Muscle of leg (tissue), 11 donors: ENCODE data around the gene SDF4. TPM values are rescaled to one million over a fixed set of nuclear protein-coding genes. Genes with fewer than 3 reads are reported as not detected.

ENCODE experiments used
- DNase-seq: peaks from one replicate; pipeline ENCODE4 v3.0.0; 2013
- H3K27ac ChIP-seq: one replicate; pipeline ENCODE4 v1.5.1; 2013; ENCODE audit warnings: mild to moderate bottlenecking, low read length, control low read depth
- H3K27me3 ChIP-seq: one replicate; pipeline ENCODE4 v1.6.1; 2013; ENCODE audit warnings: low read length; ENCODE audit not compliant: control insufficient read depth, insufficient read depth
- H3K36me3 ChIP-seq: one replicate; pipeline ENCODE4 v1.6.1; 2013; ENCODE audit warnings: low read length; ENCODE audit not compliant: control insufficient read depth, insufficient read depth
- H3K4me1 ChIP-seq: one replicate; pipeline ENCODE4 v1.6.1; 2013; ENCODE audit warnings: low read length; ENCODE audit not compliant: control insufficient read depth, insufficient read depth
- H3K4me3 ChIP-seq: one replicate; pipeline ENCODE4 v1.5.1; 2013; ENCODE audit warnings: low read length, control low read depth
- H3K9me3 ChIP-seq: replicated peaks from 2 replicates; pipeline ENCODE4 v1.6.1; 2013; ENCODE audit warnings: low read depth, low read length; ENCODE audit not compliant: control insufficient read depth
- WGBS: methylation state at CpG from one replicate; pipeline ENCODE4 v1.1.5; 2013; ENCODE audit warnings: missing lambda C conversion rate; ENCODE audit not compliant: insufficient coverage; 5-methylcytosine and 5-hydroxymethylcytosine counted together
- polyA plus RNA-seq, 8 donors: library from polyadenylated mRNA; unstranded; fragments of 120-200 nt; gene quantifications; one replicate each; pipeline versions ENCODE4 v1.2.1 to v1.2.3, GENCODE V29; 2013; ENCODE audit warnings: inconsistent platforms in 1 of 8, low replicate concordance in 1 of 8; ENCODE audit not compliant: insufficient read length in 8 of 8, insufficient read depth in 1 of 8
- total RNA-seq: library from RNA; stranded (reverse); fragments of 120-200 nt; gene quantifications from one replicate; pipeline ENCODE4 v1.2.4, GENCODE V29; 2013

SDF4 gene
- total and polyA plus RNA-seq, 9 donors, result 57.2 to 117 (median 98.6) TPM

DNA sequence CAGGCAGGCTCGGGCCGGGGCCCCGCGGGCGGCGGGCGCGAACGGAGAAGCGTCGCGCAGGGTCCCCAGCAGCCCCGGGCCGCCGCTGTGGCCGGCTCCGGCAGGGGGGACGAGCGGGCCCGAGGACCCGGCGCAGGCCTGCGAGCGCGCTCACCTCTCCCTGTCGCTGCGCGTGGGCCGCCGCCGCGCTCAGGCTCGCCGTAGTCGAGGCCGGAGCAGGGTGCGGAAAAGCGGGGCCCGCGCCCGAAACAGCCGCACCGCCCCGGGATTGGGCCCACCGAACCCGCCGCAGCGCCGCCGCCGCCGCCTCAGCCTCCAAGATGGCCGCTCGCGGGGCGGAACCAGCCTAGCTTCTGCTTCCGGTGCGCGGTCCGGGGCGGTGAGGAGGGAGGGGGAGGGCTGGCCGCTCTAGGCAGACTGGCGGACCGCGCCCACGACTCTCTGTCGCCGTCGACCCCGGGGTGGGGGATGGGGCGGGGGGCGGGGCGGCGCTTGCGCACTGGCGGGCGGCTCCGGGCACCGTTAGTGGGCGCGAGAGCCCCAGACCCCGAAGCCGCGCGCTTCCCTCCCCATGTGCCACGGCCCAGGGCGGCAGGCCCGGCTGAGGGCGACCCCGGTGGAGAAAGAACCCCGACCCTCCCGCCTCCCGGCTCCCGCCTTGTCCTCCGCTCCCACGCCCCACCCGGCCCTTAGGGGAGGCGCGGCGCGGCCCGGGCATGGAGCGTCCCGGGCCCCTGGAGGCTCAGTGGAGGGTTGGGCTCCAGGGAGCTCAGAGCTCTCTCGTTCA is 41.9 kb upstream of the SDF4 start, which contains the start of gene UBE2J2:
TSS of gene UBE2J2 (minus strand) at position 343 of the 787 bp plus-strand sequence. CDS start 5,862 bp downstream, outside the sequence.
- under 1% methylated on average over 81 of the region's 105 CpGs for WGBS
- peak; percentile 96 for DNase-seq
- Histone ChIP-seq H3K27ac (peak within 1 kb of the TSS; percentile 72), H3K9me3 (no peaks in the 10 kb centered on the region), H3K36me3 (peaks cover 15% of the 10 kb centered on the region), H3K27me3 (no peaks in the 10 kb centered on the region), H3K4me1 (peaks cover 34% of the 10 kb centered on the region), H3K4me3 (peak within 1 kb of the TSS; percentile 87)

DNA sequence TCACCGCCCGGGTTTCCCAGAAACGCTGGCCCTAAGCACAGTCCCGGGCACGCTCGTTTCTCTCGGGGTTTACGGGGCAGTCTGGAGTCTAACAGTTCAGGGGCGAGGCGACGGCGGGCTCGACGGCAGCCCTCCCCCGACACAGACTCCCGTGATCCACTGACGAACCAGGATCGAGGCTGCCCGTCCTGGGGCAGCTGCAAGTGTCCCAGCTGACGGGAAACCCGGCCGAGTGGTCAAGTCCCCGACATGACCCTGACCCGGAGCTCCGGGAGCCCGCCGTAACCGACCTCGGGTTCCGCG is 41.4 kb upstream of the SDF4 start:
- Histone ChIP-seq H3K4me3 (peak overlapping the region; percentile 87), H3K4me1 (peaks cover 34% of the 10 kb centered on the region), H3K36me3 (peaks cover 21% of the 10 kb centered on the region), H3K27me3 (no peaks in the 10 kb centered on the region), H3K27ac (peak overlapping the region; percentile 72), H3K9me3 (no peaks in the 10 kb centered on the region)
- DNase-seq, result no peak
- WGBS, result under 1% methylated on average over 31 of the region's 31 CpGs

DNA sequence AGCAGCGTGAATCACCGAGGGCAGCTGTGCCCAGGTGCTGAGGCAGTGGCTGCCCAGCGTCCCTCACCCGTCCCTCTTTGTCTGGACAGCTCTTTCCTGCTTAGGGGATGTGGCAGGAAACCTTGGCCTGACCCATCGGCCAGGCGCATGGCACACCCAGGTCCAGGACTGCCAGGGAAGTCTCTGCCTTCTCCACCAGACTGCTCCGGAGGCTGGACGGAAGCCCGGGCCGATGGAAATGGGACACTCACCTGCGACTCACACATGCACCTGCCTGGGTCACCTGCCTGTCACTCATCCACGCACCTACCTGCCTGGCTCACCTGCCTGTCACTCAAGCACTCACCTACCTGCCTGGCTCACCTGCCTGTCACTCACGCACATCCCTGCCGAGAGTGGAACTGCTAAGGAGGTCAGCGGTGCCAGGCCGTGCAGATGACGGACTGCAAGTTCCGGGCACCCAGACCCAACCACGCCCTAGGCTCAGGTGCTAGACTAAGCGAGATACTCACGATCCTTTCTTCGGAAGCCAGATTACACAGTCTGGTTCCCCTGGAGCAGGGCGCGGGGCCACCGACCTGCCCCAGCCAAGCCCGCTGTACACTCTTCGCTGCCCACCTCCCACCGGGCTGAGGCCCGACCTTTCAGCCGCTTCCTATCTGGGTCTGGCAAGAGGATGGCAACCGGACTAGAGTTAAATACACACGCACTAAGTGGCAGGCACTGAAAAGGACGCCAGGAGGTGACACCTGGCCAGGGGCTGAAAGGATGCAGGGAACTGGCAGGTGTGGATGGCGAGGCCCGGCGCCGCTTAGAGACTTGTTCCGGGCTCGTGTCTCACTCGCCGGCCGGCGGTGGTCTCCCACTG is 40.8 kb upstream of the SDF4 start:
- H3K4me1 ChIP-seq, result peaks cover 34% of the 10 kb centered on the region
- 44% methylated on average over 43 of the region's 43 CpGs for WGBS

DNA sequence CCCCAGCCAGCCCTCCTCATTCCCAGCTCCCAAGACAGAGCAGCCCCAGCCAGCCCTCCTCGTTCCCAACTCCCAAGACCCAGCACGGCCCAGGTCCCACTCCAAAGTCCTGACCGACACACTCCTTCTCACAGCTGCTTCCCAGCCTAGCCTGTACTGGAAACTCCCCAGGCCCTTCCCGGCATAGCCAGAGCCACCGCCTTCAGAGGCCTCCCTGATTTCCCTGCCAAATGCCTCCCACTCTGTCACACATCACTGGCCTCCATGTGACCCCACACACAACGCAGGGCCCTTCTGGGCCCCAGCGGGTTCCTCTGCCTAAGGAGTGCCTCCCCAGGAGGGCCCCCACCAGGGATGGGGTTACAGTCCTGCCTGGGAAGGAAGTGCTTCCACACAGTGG is 39.0 kb upstream of the SDF4 start:
- no peak for DNase-seq
- WGBS, result 55% methylated on average over 6 of the region's 7 CpGs
- H3K4me1 ChIP-seq, result peaks cover 34% of the 10 kb centered on the region
- no peaks in the 10 kb centered on the region for H3K27me3 ChIP-seq
- H3K4me3 ChIP-seq, result no peak overlapping the region
- H3K36me3 ChIP-seq, result peaks cover 35% of the 10 kb centered on the region
- H3K27ac ChIP-seq, result no peak overlapping the region
- H3K9me3 ChIP-seq, result no peaks in the 10 kb centered on the region

More for the DNA sequence above, 40.8 kb upstream of the SDF4 start:
- H3K9me3 ChIP-seq, result no peaks in the 10 kb centered on the region
- H3K36me3 ChIP-seq, result peaks cover 26% of the 10 kb centered on the region
- H3K27ac ChIP-seq, result peak overlapping the region; percentile 72
- no peak for DNase-seq
- H3K27me3 ChIP-seq, result no peaks in the 10 kb centered on the region
- H3K4me3 ChIP-seq, result peak overlapping the region; percentile 87

DNA sequence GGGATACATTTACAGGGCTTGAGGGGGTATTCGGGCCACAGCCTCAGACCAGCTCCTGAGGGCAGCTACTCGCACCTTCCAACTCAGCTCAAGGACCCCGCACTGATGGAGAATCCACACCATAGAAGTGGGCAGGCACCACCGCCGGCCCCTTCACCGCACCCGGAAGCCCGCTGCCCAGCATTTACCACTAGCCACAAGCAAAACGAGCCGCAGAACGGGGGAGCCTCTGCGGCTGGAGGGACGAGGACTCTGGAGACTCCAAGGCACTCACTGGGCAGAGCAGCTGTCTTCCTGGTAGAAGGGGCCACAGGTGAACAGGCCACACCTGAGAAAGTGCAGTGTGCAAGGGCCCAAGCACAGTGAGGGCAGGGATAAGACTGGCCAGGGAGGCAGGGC is 36.5 kb upstream of the SDF4 start:
- WGBS, result 94% methylated on average over 8 of the region's 13 CpGs
- DNase-seq, result no peak
- no peak overlapping the region for H3K27ac ChIP-seq
- peaks cover 24% of the 10 kb centered on the region for H3K4me1 ChIP-seq
- H3K9me3 ChIP-seq, result no peaks in the 10 kb centered on the region
- no peaks in the 10 kb centered on the region for H3K27me3 ChIP-seq
- H3K36me3 ChIP-seq, result peaks cover 56% of the 10 kb centered on the region
- no peak overlapping the region for H3K4me3 ChIP-seq

DNA sequence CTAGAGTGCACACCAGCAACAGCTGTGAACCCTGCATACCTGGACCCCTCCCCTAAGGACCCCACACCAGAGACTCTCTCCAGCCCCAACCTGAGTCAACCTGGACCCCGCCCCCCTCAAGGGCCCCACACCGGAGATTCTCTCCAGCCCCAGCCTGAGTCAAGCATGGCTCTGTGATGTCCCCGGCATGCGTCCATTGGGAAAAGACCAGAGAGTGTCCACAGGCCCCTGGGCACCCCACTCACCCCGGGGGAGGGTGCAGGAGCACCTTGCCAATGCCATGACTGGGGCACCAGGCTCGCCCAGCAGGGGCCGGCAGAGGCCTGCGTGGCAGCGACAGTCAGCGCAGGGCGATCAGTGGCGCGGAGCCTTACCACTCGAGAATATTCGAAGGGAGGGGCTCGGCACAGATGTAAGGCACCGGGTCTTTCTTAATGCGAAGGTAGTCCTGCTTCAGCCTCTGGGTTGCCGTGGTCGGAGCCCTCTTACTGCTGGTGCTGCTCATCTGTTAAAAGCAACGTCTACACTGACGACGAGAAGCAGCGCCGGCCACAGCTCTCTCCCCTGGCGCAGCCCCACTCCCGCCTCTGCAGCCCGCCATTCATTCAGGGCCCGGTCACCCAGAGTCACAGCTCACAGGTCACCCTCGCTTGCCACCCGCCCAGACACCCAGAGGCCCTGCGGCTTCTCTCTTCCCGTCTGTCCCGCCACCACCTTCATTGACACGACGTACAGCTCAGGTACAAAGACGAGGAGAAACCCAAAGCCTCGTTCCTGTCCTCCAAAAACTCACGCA is 35.9 kb upstream of the SDF4 start:
- Histone ChIP-seq H3K36me3 (peaks cover 62% of the 10 kb centered on the region), H3K4me3 (no peak overlapping the region), H3K27ac (no peak overlapping the region), H3K4me1 (peaks cover 20% of the 10 kb centered on the region), H3K27me3 (no peaks in the 10 kb centered on the region), H3K9me3 (no peaks in the 10 kb centered on the region)
- 92% methylated on average over 39 of the region's 39 CpGs for WGBS
- no peak for DNase-seq

DNA sequence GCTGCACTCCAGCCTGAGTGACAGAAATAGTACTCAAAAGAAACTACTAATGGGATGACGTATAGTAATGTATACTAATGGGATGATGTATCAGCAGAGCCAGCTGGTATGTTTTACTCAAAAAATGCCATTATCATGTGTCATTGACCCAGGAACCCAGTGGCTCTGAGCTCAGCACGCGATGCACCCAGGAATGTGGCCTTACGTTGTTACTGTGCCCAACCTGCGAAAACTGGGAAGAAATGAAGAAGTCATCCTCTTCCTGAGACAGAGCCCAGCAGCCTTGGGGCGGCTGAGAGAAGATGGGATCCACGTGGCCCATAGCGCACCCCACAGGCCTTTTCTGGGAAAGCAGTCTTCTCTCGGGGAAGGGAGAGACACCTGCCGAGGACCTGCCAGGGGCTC is 33.1 kb upstream of the SDF4 start:
- Histone ChIP-seq H3K27ac (no peak overlapping the region), H3K27me3 (no peaks in the 10 kb centered on the region), H3K9me3 (no peaks in the 10 kb centered on the region), H3K4me1 (no peaks in the 10 kb centered on the region), H3K36me3 (peaks cover 69% of the 10 kb centered on the region), H3K4me3 (no peak overlapping the region)
- DNase-seq, result no peak
- WGBS, result 69% methylated on average over 4 of the region's 10 CpGs

DNA sequence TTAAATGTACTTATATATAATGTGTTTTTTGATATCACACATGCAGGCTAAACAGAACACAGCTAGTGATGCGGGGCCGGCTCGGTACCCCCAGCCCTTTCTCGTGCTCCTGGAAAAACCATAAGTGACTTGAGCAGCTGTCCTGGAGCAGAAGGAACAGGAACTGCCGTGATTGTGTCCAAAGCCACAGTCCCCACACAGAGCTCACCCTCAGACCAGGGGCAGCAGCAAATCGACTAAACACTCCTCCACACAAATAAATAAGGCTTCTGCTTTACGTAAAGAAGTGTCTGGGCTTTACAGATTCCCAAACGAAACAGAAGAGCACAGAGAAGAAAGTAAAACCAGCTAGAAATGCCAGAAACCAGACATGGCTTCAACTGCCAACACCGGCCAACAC is 32.2 kb upstream of the SDF4 start:
- Histone ChIP-seq H3K36me3 (peaks cover 76% of the 10 kb centered on the region), H3K4me1 (no peaks in the 10 kb centered on the region), H3K27ac (no peak overlapping the region), H3K27me3 (no peaks in the 10 kb centered on the region), H3K4me3 (no peak overlapping the region), H3K9me3 (no peaks in the 10 kb centered on the region)
- DNase-seq, result no peak
- 77% methylated on average over 5 of the region's 9 CpGs for WGBS

DNA sequence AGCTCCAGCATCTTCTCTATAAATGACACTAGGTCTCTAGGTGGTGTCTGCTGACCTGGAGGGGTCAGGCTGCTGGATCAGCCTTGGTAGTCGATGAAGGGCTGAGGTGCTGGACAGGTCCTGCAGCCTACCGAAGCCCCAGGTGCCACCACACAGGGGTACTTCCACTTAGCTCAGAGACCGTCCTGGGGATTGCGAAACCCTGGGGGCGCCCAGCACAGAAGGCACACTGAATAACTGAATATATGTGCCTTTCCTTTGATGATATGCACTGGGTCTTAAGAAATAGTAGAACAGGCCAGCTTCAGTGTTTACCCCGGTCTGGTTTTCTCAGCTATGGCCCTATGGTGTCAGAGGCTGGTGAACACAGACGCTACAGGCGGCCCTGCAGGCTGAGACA is 31.0 kb upstream of the SDF4 start:
- 90% methylated on average over 5 of the region's 8 CpGs for WGBS
- H3K9me3 ChIP-seq, result no peaks in the 10 kb centered on the region
- no peaks in the 10 kb centered on the region for H3K4me1 ChIP-seq
- H3K36me3 ChIP-seq, result peaks cover 72% of the 10 kb centered on the region
- H3K27ac ChIP-seq, result no peak overlapping the region
- no peak overlapping the region for H3K4me3 ChIP-seq
- DNase-seq, result no peak
- H3K27me3 ChIP-seq, result no peaks in the 10 kb centered on the region

DNA sequence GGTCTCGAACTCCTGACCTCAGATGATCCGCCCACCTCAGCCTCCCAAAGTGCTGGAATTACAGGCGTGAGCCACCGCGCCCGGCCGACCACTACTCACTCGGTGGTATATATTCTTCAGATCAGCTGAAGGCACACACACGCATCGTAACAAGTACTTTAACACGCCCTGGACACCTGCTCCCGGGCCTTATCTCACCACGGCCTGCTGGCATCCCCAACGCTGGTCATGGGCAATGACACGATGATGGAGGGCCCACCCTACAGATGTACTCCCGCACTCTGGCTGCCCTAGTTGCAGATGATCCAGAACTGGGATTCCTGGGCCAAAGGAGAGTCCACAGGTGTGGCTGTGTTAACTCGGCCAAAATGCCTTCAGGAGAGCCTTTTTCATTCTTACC is 30.3 kb upstream of the SDF4 start:
- no peak for DNase-seq
- no peaks in the 10 kb centered on the region for H3K27me3 ChIP-seq
- no peak overlapping the region for H3K4me3 ChIP-seq
- no peaks in the 10 kb centered on the region for H3K4me1 ChIP-seq
- no peak overlapping the region for H3K27ac ChIP-seq
- peaks cover 70% of the 10 kb centered on the region for H3K36me3 ChIP-seq
- 99% methylated on average over 17 of the region's 17 CpGs for whole genome bisulfite sequencing
- H3K9me3 ChIP-seq, result no peaks in the 10 kb centered on the region
